ENCODE data around the gene ELOVL4.

DNA sequence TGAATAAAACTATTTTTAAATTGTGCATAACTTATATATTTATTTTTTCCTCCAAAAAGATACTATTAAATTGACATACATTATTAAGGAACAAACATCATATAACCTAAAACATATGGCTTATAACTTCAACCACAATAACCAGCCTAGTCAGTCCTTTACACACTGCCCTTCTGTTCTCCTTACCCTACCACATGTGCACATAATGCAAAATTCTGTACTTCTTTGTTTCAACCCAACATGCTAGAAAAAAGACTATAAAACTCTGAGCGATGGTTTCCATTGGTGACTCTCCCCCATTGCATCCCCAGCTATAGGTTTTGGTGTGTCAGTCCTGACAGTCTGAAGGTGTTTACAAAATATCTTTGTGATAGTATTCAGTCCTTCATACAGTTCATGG is 42.3 kb upstream of the ELOVL4 start:
- TF ChIP-seq, protein P1, sequence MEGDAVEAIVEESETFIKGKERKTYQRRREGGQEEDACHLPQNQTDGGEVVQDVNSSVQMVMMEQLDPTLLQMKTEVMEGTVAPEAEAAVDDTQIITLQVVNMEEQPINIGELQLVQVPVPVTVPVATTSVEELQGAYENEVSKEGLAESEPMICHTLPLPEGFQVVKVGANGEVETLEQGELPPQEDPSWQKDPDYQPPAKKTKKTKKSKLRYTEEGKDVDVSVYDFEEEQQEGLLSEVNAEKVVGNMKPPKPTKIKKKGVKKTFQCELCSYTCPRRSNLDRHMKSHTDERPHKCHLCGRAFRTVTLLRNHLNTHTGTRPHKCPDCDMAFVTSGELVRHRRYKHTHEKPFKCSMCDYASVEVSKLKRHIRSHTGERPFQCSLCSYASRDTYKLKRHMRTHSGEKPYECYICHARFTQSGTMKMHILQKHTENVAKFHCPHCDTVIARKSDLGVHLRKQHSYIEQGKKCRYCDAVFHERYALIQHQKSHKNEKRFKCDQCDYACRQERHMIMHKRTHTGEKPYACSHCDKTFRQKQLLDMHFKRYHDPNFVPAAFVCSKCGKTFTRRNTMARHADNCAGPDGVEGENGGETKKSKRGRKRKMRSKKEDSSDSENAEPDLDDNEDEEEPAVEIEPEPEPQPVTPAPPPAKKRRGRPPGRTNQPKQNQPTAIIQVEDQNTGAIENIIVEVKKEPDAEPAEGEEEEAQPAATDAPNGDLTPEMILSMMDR (IDR thresholded peaks at IDR 0.05; ENCODE audit: insufficient read depth, low read depth, low read length) = no peak
- no peak for TF ChIP-seq EZH2 (IDR thresholded peaks at IDR 0.05; ENCODE audit: insufficient read depth, low read length)
